Left ventricle myocardium inferior (tissue), 1 donor: ENCODE results near the gene PDZD4. TPM values are rescaled to one million over a fixed set of nuclear protein-coding genes. Genes with fewer than 3 reads are reported as not detected.
A peak's percentile ranks its signal among the peaks of the same experiment; 100 is the strongest.

ENCODE experiments used
- DNase-seq: peaks from one replicate; pipeline ENCODE4 v3.0.0-alpha.2; 2020
- H3K27ac ChIP-seq: fragments of 200-600 bp; replicated peaks from 2 replicates; pipeline ENCODE4 v1.8.0; 2021
- H3K27me3 ChIP-seq: fragments of 200-600 bp; 2 replicates; pipeline ENCODE4 v1.8.0; 2021; ENCODE audit warnings: low read depth
- H3K36me3 ChIP-seq: fragments of 200-600 bp; 2 replicates; pipeline ENCODE4 v1.8.0; 2021
- H3K4me1 ChIP-seq: fragments of 200-600 bp; 2 replicates; pipeline ENCODE4 v1.8.0; 2021
- H3K4me3 ChIP-seq: fragments of 200-600 bp; 2 replicates; pipeline ENCODE4 v1.8.0; 2021; ENCODE audit warnings: mild to moderate bottlenecking, moderate library complexity
- H3K9me3 ChIP-seq: fragments of 200-600 bp; replicated peaks from 2 replicates; pipeline ENCODE4 v1.8.0; 2021
- intact Hi-C: fragments of 100-400 bp; cut with micrococcal nuclease; formaldehyde crosslinking; loops from one replicate; pipeline ENCODE4 v1.11.0; 2022
- long read RNA-seq: library from polyadenylated mRNA; unstranded; transcript quantifications from one replicate; pipeline ENCODE4 v2.0.0, GENCODE V29; 2021
- total RNA-seq: library from RNA; stranded (reverse); fragmentation: NEBNext Ultra II Directional; extraction: Animal tissue kit (Norgen Biotek cat#: 25700); gene quantifications from one replicate; pipeline ENCODE4 v1.2.1, GENCODE V29; 2021
- TF ChIP-seq, protein P1 (sequence below): fragments of 200-600 bp; IDR thresholded peaks from 2 replicates; pipeline ENCODE4 v1.8.0; 2021; ENCODE audit warnings: antibody characterized with exemption, mild to moderate bottlenecking, borderline replicate concordance
- donor health status: DM: no; HTN: yes; CAD: no; lungs with severe emphysema.

Gene PDZD4, protein sequence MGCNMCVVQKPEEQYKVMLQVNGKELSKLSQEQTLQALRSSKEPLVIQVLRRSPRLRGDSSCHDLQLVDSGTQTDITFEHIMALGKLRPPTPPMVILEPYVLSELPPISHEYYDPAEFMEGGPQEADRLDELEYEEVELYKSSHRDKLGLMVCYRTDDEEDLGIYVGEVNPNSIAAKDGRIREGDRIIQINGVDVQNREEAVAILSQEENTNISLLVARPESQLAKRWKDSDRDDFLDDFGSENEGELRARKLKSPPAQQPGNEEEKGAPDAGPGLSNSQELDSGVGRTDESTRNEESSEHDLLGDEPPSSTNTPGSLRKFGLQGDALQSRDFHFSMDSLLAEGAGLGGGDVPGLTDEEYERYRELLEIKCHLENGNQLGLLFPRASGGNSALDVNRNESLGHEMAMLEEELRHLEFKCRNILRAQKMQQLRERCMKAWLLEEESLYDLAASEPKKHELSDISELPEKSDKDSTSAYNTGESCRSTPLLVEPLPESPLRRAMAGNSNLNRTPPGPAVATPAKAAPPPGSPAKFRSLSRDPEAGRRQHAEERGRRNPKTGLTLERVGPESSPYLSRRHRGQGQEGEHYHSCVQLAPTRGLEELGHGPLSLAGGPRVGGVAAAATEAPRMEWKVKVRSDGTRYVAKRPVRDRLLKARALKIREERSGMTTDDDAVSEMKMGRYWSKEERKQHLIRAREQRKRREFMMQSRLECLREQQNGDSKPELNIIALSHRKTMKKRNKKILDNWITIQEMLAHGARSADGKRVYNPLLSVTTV
- 4.5 TPM for total RNA-seq
- long read RNA-seq: 0 reads

- Histone ChIP-seq H3K27me3 (peaks cover 17% of the 10 kb centered on the region), H3K9me3 (no peaks in the 10 kb centered on the region), H3K4me1 (peaks cover 9% of the 10 kb centered on the region), H3K27ac (peak within 1 kb of the TSS; percentile 27), H3K36me3 (no peaks in the 10 kb centered on the region), H3K4me3 (peak within 1 kb of the TSS; percentile 65)
- intact Hi-C loops: no loop called here
- no peak for DNase-seq
- TF ChIP-seq, protein P1, sequence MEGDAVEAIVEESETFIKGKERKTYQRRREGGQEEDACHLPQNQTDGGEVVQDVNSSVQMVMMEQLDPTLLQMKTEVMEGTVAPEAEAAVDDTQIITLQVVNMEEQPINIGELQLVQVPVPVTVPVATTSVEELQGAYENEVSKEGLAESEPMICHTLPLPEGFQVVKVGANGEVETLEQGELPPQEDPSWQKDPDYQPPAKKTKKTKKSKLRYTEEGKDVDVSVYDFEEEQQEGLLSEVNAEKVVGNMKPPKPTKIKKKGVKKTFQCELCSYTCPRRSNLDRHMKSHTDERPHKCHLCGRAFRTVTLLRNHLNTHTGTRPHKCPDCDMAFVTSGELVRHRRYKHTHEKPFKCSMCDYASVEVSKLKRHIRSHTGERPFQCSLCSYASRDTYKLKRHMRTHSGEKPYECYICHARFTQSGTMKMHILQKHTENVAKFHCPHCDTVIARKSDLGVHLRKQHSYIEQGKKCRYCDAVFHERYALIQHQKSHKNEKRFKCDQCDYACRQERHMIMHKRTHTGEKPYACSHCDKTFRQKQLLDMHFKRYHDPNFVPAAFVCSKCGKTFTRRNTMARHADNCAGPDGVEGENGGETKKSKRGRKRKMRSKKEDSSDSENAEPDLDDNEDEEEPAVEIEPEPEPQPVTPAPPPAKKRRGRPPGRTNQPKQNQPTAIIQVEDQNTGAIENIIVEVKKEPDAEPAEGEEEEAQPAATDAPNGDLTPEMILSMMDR: no peak
These were observed at the start of gene PDZD4 for GRCh38 chrX:153829799-153830639. Gene PDZD4, minus strand, starts transcription at chrX:153830544. Its CDS starts 246 bp downstream, at chrX:153830298.

DNA sequence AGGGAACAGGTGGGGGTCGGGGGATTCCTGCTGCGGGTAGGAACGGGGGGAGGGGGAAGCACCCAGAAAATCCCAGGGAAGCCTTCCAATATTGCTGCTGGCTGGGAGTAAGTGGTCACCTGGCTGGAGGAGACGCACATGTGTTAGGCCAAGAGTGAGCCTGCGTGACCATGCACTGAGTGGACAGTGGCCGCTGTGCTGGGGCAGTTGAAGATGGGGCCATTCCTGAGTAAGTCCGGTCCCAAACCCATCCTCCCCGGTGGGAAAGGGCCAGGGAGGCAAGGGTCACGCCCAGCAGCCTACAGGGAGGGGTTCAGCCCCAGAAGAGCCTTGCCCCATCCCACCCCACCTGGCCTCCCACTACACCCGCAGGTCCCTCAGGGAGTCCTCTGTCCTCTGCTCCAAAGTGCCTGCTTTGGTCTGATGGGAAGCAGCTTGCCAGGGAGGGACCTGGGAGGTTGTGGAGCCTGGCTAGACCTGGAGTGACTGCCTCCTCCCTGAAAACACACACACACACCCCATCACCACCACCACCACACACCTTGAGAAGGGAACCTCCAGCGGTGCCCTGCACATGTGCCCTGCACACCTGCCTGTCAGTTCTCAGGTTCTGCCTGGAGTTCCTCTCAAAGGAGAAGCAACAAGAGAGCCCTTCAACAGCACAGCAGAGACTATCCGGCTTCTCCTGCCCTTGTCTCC lies 49.5 kb upstream of the PDZD4 start:
- TF ChIP-seq, protein P1: no peak
- intact Hi-C loops: no loop called here
- Histone ChIP-seq H3K36me3 (no peaks in the 10 kb centered on the region), H3K9me3 (no peaks in the 10 kb centered on the region), H3K27ac (no peak overlapping the region), H3K4me1 (no peaks in the 10 kb centered on the region), H3K27me3 (peaks cover 84% of the 10 kb centered on the region), H3K4me3 (no peak overlapping the region)
- no peak for DNase-seq

GRCh38 chrX:153878969-153879653 lies 48.8 kb upstream of the PDZD4 start:
- no peak for DNase-seq
- Histone ChIP-seq H3K36me3 (no peaks in the 10 kb centered on the region), H3K4me1 (no peaks in the 10 kb centered on the region), H3K27me3 (peaks cover 76% of the 10 kb centered on the region), H3K9me3 (no peaks in the 10 kb centered on the region), H3K27ac (no peak overlapping the region), H3K4me3 (no peak overlapping the region)
- TF ChIP-seq, protein P1: no peak
- intact Hi-C loops: no loop called here

GRCh38 chrX:153878345-153878744 lies 48.0 kb upstream of the PDZD4 start:
- H3K27ac ChIP-seq: no peak overlapping the region
- intact Hi-C loops: no loop called here
- no peak for DNase-seq
- H3K9me3 ChIP-seq: no peaks in the 10 kb centered on the region
- H3K27me3 ChIP-seq: peaks cover 69% of the 10 kb centered on the region
- H3K4me1 ChIP-seq: no peaks in the 10 kb centered on the region
- TF ChIP-seq, protein P1: no peak
- H3K36me3 ChIP-seq: no peaks in the 10 kb centered on the region
- H3K4me3 ChIP-seq: no peak overlapping the region
